ENCODE results near the gene ALDOC.

Gene ALDOC

GRCh38 chr17:28530250-28530649, 46.4 kb downstream of the ALDOC start:
- DNase-seq = no peak

- DNase-seq = no peak
These were observed 47.7 kb downstream of the ALDOC start for GRCh38 chr17:28529013-28529400.

- no peak for DNase-seq
These were observed 48.2 kb downstream of the ALDOC start for GRCh38 chr17:28528327-28529012.

GRCh38 chr17:28527859-28528258, 48.8 kb downstream of the ALDOC start:
- no peak for DNase-seq

- no peak for DNase-seq
These were observed 49.5 kb downstream of the ALDOC start for GRCh38 chr17:28527181-28527681.

GRCh38 chr17:28526381-28526780, 50.3 kb downstream of the ALDOC start:
- no peak for DNase-seq

GRCh38 chr17:28524476-28525424, 51.9 kb downstream of the ALDOC start:
- no peak for DNase-seq

GRCh38 chr17:28523876-28524275, 52.8 kb downstream of the ALDOC start:
- DNase-seq = no peak

- DNase-seq = no peak
These were observed 53.5 kb downstream of the ALDOC start for GRCh38 chr17:28523186-28523585.
